ENCODE measurements around the gene EXOC3. TPM values are rescaled to one million over a fixed set of nuclear protein-coding genes. Genes with fewer than 3 reads are reported as not detected.

EXOC3 gene
- total RNA-seq (2014; rRNA removed) (31.3 and 42.1 TPM in 2 replicates), Bru-seq, nascent RNA (percentile 81 among the genes with signal in this experiment), BruChase-seq, experiment 1, labeled RNA remaining after a 6-hour chase (percentile 87 among the genes with signal in this experiment), BruChase-seq, experiment 2, labeled RNA remaining after a 2-hour chase (percentile 89 among the genes with signal in this experiment)
- long read RNA-seq, transcript EXOC3-209 (13 exons, 2,825 nt) = major isoform, 8 of 63 reads
- long read RNA-seq, partial matches to known transcripts = 31 of 63 reads
- long read RNA-seq, other reads (novel, unspliced or antisense) = 20 of 63 reads

DNA sequence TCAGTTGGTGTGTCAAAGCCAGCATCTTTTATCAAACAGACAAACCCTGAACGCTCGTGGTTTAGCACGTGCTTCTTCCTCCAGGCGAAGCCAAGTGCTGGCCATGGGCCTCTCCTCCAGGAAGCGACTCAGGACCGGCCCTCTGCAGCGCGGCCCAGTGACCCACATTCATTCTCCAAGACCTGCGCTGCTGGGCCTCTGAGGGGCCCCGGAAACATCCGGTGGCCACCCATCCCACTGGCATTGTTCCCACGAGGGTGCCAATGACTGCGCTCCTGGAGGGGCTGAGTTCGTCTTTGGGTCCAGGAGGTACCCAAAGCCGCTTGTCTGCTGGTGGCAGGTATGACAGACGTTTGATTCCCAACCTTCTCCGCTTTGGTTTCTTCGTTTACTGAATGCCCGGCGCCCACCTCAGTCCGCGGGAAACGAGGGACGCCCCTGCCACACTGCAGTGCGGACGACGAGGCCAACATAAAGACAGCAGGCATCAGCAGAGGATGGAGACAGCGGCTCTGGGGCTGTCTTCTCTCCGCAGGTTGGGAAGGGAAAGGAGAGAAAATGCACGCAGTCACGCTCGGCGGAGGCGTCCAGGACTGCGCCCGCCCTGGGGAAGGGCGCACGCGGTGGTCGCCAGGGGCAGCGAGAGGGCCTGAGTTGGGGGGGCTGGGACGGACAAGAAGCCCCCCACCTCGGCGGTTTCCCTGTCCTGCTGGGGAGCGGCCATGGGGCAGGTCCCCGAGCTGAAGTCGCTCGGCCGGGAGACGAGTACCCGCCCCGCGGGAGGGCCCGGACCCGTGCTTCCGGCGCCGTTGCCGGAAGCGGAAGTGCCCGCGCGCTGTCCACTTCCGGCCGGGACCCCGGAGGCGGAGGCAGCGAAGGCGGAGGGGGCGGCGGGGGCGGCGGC lies at the start of gene EXOC3:
Gene EXOC3 (plus strand): TSS at position 842 of the 904 bp plus-strand sequence. CDS start 3,030 bp downstream, outside the sequence.
- Histone ChIP-seq H3K4me3 (ENCODE audit: low read length) (peak within 1 kb of the TSS; percentile 94), H3K9me2 (replicated peaks; ENCODE audit: low read length) (no peaks in the 10 kb centered on the region), H3K9me3 (ENCODE audit: low read length) (no peaks in the 10 kb centered on the region), H3K79me2 (ENCODE audit: low read length) (peaks cover 46% of the 10 kb centered on the region), H3K27me3 (ENCODE audit: low read length) (no peaks in the 10 kb centered on the region), H3K4me1 (ENCODE audit: insufficient read depth, low read length) (peaks cover 18% of the 10 kb centered on the region), H3K36me3 (ENCODE audit: low read depth, low read length) (peaks cover 14% of the 10 kb centered on the region), H3K4me2 (ENCODE audit: low read length) (peak within 1 kb of the TSS; percentile 97), H2AFZ (ENCODE audit: low read length) (peak within 1 kb of the TSS; percentile 87), H4K20me1 (ENCODE audit: low read length) (no peaks in the 10 kb centered on the region), H3F3A (ENCODE audit: low read length, unreplicated experiment) (no peaks in the 10 kb centered on the region), H3K9ac (ENCODE audit: low read length) (peak within 1 kb of the TSS; percentile 96), H3K27ac (ENCODE audit: low read length) (peak within 1 kb of the TSS; percentile 45)
- CTCF ChIA-PET = no interaction called here
- intact Hi-C loops (cut with micrococcal nuclease) = loop anchor here (10.0 kb wide), 1 partner anchor 172 kb away; the partner anchor contains the start of gene CEP72
- ATAC-seq (peak; percentile 88), DNase-seq (peak; percentile 76)
- BruUV-seq (replicated peaks) = TSS peak; percentile 86
- POLR2A ChIA-PET (ENCODE audit: unreplicated experiment) = no interaction called here
- TF ChIP-seq, protein P1, sequence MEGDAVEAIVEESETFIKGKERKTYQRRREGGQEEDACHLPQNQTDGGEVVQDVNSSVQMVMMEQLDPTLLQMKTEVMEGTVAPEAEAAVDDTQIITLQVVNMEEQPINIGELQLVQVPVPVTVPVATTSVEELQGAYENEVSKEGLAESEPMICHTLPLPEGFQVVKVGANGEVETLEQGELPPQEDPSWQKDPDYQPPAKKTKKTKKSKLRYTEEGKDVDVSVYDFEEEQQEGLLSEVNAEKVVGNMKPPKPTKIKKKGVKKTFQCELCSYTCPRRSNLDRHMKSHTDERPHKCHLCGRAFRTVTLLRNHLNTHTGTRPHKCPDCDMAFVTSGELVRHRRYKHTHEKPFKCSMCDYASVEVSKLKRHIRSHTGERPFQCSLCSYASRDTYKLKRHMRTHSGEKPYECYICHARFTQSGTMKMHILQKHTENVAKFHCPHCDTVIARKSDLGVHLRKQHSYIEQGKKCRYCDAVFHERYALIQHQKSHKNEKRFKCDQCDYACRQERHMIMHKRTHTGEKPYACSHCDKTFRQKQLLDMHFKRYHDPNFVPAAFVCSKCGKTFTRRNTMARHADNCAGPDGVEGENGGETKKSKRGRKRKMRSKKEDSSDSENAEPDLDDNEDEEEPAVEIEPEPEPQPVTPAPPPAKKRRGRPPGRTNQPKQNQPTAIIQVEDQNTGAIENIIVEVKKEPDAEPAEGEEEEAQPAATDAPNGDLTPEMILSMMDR (conservative IDR thresholded peaks at IDR 0.05; ENCODE audit: low read depth, low read length) = no peak
- no peak for TF ChIP-seq EZH2 (IDR thresholded peaks at IDR 0.05; ENCODE audit: low read length, unreplicated experiment)
- no peak for TF ChIP-seq EZH2phosphoT487 (IDR thresholded peaks at IDR 0.05; ENCODE audit: borderline replicate concordance, low read length)

DNA sequence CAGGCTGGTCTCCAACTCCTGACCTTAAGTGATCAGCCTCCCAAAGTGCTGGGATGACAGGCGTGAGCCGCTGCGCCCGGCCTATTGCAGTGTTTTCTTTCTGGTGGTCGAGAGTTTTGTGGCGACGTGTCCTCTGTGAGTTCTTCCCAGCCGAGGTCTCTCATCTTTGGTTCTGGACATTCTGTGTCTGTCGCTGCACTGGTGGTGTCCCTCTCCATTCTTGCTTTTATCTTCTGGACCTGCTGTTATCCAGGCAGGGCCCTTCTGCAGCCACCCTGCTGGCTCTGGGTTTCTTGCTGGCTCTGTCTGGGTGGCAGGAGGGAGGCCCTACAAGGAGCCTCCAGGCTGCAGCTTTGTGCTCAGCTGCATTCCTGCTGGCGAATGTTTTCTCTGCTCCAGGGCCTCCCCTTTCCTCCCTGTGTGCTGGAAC lies 49.1 kb upstream of the EXOC3 start:
- H3K36me3 ChIP-seq (ENCODE audit: low read depth, low read length) = no peaks in the 10 kb centered on the region

More for the DNA sequence above, 49.1 kb upstream of the EXOC3 start:
- no TSS peak for BruUV-seq (replicated peaks)
- no peak overlapping the region for H2AFZ ChIP-seq (ENCODE audit: low read length)
- H3K27me3 ChIP-seq (ENCODE audit: low read length) = no peaks in the 10 kb centered on the region
- H3F3A ChIP-seq (ENCODE audit: low read length, unreplicated experiment) = no peaks in the 10 kb centered on the region
- no peak overlapping the region for H3K27ac ChIP-seq (ENCODE audit: low read length)
- no peaks in the 10 kb centered on the region for H3K9me2 ChIP-seq (replicated peaks; ENCODE audit: low read length)
- no peak overlapping the region for H3K9ac ChIP-seq (ENCODE audit: low read length)
- intact Hi-C loops (cut with micrococcal nuclease) = no loop called here
- H3K4me1 ChIP-seq (ENCODE audit: insufficient read depth, low read length) = peaks cover 9% of the 10 kb centered on the region
- no peaks in the 10 kb centered on the region for H3K79me2 ChIP-seq (ENCODE audit: low read length)
- DNase-seq (no peak), ATAC-seq (no peak)
- ChIA-PET POLR2A (ENCODE audit: unreplicated experiment) (no interaction called here), CTCF (no interaction called here)
- H3K4me2 ChIP-seq (ENCODE audit: low read length) = no peak overlapping the region
- no peaks in the 10 kb centered on the region for H3K9me3 ChIP-seq (ENCODE audit: low read length)
- TF ChIP-seq, protein P1 (conservative IDR thresholded peaks at IDR 0.05; ENCODE audit: low read depth, low read length) = no peak
- TF ChIP-seq EZH2phosphoT487 (IDR thresholded peaks at IDR 0.05; ENCODE audit: borderline replicate concordance, low read length) = no peak
- TF ChIP-seq EZH2 (IDR thresholded peaks at IDR 0.05; ENCODE audit: low read length, unreplicated experiment) = no peak
- no peak overlapping the region for H3K4me3 ChIP-seq (ENCODE audit: low read length)
- H4K20me1 ChIP-seq (ENCODE audit: low read length) = no peaks in the 10 kb centered on the region
